Measurements from ENCODE around the gene GRIK3. TPM values are rescaled to one million over a fixed set of nuclear protein-coding genes. Genes with fewer than 3 reads are reported as not detected.

Gene GRIK3
- total and polyA plus RNA-seq, 2 donors (not counting 1 experiment from before 2014, with no cell fraction given) = not detected

GRCh38 chr1:36866169-36866814, 168.0 kb downstream of the GRIK3 start:
- no peaks in the 10 kb centered on the region for H3K4me1 ChIP-seq (ENCODE audit: control insufficient read depth, extremely low read depth, insufficient read depth, low read length)
- TF ChIP-seq EZH2 (IDR thresholded peaks at IDR 0.05; ENCODE audit: low read length, missing control alignments) (no peak), CTCF (conservative IDR thresholded peaks at IDR 0.05 in 1 of 2, IDR thresholded peaks at IDR 0.05 in 1 of 2; ENCODE audit: low read depth in 1 of 2, low read length in 2 of 2) (no peak)
- no peaks in the 10 kb centered on the region for H3K36me3 ChIP-seq (ENCODE audit: control insufficient read depth, insufficient read depth, low read length)
- H3K4me2 ChIP-seq (ENCODE audit: extremely low read depth, insufficient read depth, low read length) = no peak overlapping the region
- no peak overlapping the region for H3K27ac ChIP-seq (ENCODE audit: insufficient read depth, low read length)
- DNase-seq (ENCODE audit: low read depth in 2 of 2) = no peak
- no peaks in the 10 kb centered on the region for H4K20me1 ChIP-seq (ENCODE audit: control insufficient read depth, extremely low read depth, insufficient read depth, low read length)
- H2AFZ ChIP-seq (ENCODE audit: low read length) = no peak overlapping the region
- H3K4me3 ChIP-seq (replicated peaks in 1 of 4; ENCODE audit: control extremely low read depth in 1 of 4, insufficient read depth in 1 of 4, low read depth in 3 of 4, low read length in 4 of 4) = no peak overlapping the region
- H3K9ac ChIP-seq (ENCODE audit: insufficient read depth, low read length) = no peak overlapping the region
- H3K27me3 ChIP-seq (ENCODE audit: control insufficient read depth, insufficient read depth, low read length) = no peaks in the 10 kb centered on the region
- no peaks in the 10 kb centered on the region for H3K79me2 ChIP-seq (ENCODE audit: control insufficient read depth, insufficient read depth, low read length)
- no peaks in the 10 kb centered on the region for H3K9me3 ChIP-seq (ENCODE audit: control insufficient read depth, insufficient read depth, low read depth, low read length)

- H3K9ac ChIP-seq (ENCODE audit: insufficient read depth, low read length) = no peak overlapping the region
- H3K9me3 ChIP-seq (ENCODE audit: control insufficient read depth, insufficient read depth, low read depth, low read length) = no peaks in the 10 kb centered on the region
- no peak for TF ChIP-seq EZH2 (IDR thresholded peaks at IDR 0.05; ENCODE audit: low read length, missing control alignments)
- no peak for TF ChIP-seq CTCF (conservative IDR thresholded peaks at IDR 0.05 in 1 of 2, IDR thresholded peaks at IDR 0.05 in 1 of 2; ENCODE audit: low read depth in 1 of 2, low read length in 2 of 2)
- H3K4me1 ChIP-seq (ENCODE audit: control insufficient read depth, extremely low read depth, insufficient read depth, low read length) = no peaks in the 10 kb centered on the region
- H3K4me2 ChIP-seq (ENCODE audit: extremely low read depth, insufficient read depth, low read length) = no peak overlapping the region
- no peak overlapping the region for H3K27ac ChIP-seq (ENCODE audit: insufficient read depth, low read length)
- DNase-seq (ENCODE audit: low read depth in 2 of 2) = no peak
- H3K36me3 ChIP-seq (ENCODE audit: control insufficient read depth, insufficient read depth, low read length) = no peaks in the 10 kb centered on the region
- H3K4me3 ChIP-seq (replicated peaks in 1 of 4; ENCODE audit: control extremely low read depth in 1 of 4, insufficient read depth in 1 of 4, low read depth in 3 of 4, low read length in 4 of 4) = no peak overlapping the region
- H3K79me2 ChIP-seq (ENCODE audit: control insufficient read depth, insufficient read depth, low read length) = no peaks in the 10 kb centered on the region
- no peaks in the 10 kb centered on the region for H3K27me3 ChIP-seq (ENCODE audit: control insufficient read depth, insufficient read depth, low read length)
- H2AFZ ChIP-seq (ENCODE audit: low read length) = no peak overlapping the region
- no peaks in the 10 kb centered on the region for H4K20me1 ChIP-seq (ENCODE audit: control insufficient read depth, extremely low read depth, insufficient read depth, low read length)
These were observed 168.8 kb downstream of the GRIK3 start for GRCh38 chr1:36865602-36865900.

- no peak overlapping the region for H2AFZ ChIP-seq (ENCODE audit: low read length)
- H3K79me2 ChIP-seq (ENCODE audit: control insufficient read depth, insufficient read depth, low read length) = no peaks in the 10 kb centered on the region
- no peaks in the 10 kb centered on the region for H3K27me3 ChIP-seq (ENCODE audit: control insufficient read depth, insufficient read depth, low read length)
- no peak overlapping the region for H3K4me2 ChIP-seq (ENCODE audit: extremely low read depth, insufficient read depth, low read length)
- H3K36me3 ChIP-seq (ENCODE audit: control insufficient read depth, insufficient read depth, low read length) = no peaks in the 10 kb centered on the region
- no peaks in the 10 kb centered on the region for H4K20me1 ChIP-seq (ENCODE audit: control insufficient read depth, extremely low read depth, insufficient read depth, low read length)
- DNase-seq (ENCODE audit: low read depth in 2 of 2) = no peak
- H3K4me1 ChIP-seq (ENCODE audit: control insufficient read depth, extremely low read depth, insufficient read depth, low read length) = no peaks in the 10 kb centered on the region
- no peak overlapping the region for H3K27ac ChIP-seq (ENCODE audit: insufficient read depth, low read length)
- no peak for TF ChIP-seq CTCF (conservative IDR thresholded peaks at IDR 0.05 in 1 of 2, IDR thresholded peaks at IDR 0.05 in 1 of 2; ENCODE audit: low read depth in 1 of 2, low read length in 2 of 2)
- TF ChIP-seq EZH2 (IDR thresholded peaks at IDR 0.05; ENCODE audit: low read length, missing control alignments) = no peak
- no peak overlapping the region for H3K4me3 ChIP-seq (replicated peaks in 1 of 4; ENCODE audit: control extremely low read depth in 1 of 4, insufficient read depth in 1 of 4, low read depth in 3 of 4, low read length in 4 of 4)
- H3K9me3 ChIP-seq (ENCODE audit: control insufficient read depth, insufficient read depth, low read depth, low read length) = no peaks in the 10 kb centered on the region
- no peak overlapping the region for H3K9ac ChIP-seq (ENCODE audit: insufficient read depth, low read length)
These were observed 169.3 kb downstream of the GRIK3 start for GRCh38 chr1:36864823-36865601.

Data from fibroblast of lung (primary cell).